ENCODE measurements around the gene MMAB.

Gene MMAB

DNA sequence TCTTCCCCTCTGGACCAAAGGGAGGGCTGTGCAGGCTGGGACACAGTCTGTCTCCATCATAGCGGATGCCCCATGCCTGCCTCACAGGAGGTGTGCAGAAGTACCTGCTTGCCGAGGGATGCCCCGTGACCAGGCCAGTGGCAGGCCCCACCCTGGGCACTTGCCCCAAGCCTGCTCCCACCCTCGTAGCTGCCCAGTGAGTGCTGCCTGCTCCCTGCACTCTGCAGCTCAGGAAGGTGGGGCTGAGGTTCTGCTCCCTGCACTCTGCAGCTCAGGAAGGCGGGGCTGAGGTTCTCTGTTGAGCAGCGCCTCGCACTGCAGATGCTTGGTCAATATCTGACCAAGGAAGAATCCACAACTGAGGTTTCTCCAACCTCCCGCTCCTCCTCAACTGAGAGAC lies 6.9 kb downstream of the MMAB start:
- TF ChIP-seq, protein P1, sequence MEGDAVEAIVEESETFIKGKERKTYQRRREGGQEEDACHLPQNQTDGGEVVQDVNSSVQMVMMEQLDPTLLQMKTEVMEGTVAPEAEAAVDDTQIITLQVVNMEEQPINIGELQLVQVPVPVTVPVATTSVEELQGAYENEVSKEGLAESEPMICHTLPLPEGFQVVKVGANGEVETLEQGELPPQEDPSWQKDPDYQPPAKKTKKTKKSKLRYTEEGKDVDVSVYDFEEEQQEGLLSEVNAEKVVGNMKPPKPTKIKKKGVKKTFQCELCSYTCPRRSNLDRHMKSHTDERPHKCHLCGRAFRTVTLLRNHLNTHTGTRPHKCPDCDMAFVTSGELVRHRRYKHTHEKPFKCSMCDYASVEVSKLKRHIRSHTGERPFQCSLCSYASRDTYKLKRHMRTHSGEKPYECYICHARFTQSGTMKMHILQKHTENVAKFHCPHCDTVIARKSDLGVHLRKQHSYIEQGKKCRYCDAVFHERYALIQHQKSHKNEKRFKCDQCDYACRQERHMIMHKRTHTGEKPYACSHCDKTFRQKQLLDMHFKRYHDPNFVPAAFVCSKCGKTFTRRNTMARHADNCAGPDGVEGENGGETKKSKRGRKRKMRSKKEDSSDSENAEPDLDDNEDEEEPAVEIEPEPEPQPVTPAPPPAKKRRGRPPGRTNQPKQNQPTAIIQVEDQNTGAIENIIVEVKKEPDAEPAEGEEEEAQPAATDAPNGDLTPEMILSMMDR (conservative IDR thresholded peaks at IDR 0.05), result no peak
- TF ChIP-seq ZFX (IDR thresholded peaks at IDR 0.05), result no peak
- no peak overlapping the region for H3K27ac ChIP-seq

DNA sequence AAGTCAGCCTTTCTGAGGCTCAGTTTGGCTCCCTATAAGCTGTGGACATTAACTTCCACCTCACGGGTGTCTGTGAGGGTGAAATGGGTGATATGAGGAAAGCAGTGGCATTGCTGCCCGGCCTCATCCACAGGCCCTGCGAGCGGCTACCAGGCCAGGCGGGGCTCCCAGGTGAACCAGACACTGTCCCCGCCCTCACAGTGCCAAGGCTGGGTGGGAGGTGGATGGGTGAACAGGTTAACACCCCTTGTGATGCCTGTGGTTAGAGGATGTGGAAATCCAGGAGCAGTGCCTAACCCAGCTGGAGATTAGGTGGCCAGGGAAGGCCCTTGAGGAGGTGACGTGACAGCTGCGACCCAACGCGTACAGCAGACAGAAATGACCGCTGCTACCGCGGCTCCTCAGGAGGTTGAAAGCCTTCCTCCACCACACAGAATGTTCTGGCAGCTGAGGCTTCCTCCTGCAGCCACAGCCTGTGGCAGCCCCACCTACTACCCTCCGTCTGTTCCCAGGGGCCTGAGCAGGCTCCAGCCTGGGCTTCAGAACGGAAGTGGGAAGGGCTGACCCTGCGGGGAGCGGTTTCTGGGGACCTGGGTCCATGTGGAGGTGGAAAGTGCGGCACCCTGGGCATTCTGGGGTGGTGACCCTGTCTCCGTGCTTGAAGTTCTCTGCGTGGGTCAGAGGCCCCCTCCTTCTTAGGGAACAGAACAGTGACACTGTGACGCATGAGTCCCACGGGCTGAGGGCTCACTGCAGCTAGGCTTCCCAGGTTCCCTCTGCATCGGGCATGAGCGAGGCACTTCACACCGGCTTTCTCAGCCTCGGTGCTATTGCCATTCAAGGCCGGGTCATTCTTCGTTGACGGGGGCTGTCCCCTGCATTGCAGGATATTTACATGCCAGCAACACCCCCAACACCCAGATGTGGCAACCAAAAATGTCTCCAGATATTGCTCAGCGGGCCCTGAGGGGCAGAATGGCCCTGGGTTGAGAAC lies 9.7 kb downstream of the MMAB start:
- TF ChIP-seq, protein P1 (conservative IDR thresholded peaks at IDR 0.05), result no peak
- no peak for TF ChIP-seq ZFX (IDR thresholded peaks at IDR 0.05)
- H3K27ac ChIP-seq, result no peak overlapping the region

DNA sequence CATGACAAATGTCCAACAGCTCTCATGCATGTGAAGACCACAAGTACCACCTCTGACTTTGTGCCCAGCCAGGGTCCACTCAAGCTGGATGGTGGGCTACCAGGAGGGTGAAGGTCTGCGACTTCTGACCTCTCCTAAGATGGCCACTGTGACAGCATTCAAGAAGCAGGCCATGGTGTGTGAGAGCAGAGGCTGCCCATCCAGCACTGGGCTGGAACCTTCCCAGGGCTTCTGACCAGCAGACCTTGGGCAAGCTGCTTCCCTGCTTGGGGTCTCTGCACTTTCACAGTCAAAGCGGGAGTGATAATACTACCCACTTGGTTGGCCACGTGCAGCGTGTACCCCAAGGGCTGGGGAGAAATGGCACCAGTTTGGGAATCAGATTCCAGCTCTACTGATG lies 10.4 kb downstream of the MMAB start:
- no peak overlapping the region for H3K27ac ChIP-seq
- TF ChIP-seq, protein P1 (conservative IDR thresholded peaks at IDR 0.05), result no peak
- no peak for TF ChIP-seq ZFX (IDR thresholded peaks at IDR 0.05)

DNA sequence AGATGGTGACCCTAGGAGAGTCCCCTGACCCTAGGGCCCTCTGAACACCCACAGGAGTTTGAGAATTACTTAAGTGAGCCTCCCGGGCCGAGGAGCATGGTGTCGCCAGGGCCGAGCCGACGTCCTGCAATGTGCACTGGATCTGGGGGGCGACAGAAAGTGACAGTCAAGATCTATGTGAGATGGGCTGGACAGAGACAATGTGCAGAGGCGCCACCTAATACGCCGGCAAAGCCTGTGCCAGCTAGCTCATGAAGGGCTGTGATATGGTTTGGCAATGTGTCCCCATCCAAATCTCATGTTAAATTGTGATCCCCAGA lies 11.6 kb downstream of the MMAB start:
- TF ChIP-seq, protein P1 (conservative IDR thresholded peaks at IDR 0.05), result no peak
- no peak for TF ChIP-seq ZFX (IDR thresholded peaks at IDR 0.05)

DNA sequence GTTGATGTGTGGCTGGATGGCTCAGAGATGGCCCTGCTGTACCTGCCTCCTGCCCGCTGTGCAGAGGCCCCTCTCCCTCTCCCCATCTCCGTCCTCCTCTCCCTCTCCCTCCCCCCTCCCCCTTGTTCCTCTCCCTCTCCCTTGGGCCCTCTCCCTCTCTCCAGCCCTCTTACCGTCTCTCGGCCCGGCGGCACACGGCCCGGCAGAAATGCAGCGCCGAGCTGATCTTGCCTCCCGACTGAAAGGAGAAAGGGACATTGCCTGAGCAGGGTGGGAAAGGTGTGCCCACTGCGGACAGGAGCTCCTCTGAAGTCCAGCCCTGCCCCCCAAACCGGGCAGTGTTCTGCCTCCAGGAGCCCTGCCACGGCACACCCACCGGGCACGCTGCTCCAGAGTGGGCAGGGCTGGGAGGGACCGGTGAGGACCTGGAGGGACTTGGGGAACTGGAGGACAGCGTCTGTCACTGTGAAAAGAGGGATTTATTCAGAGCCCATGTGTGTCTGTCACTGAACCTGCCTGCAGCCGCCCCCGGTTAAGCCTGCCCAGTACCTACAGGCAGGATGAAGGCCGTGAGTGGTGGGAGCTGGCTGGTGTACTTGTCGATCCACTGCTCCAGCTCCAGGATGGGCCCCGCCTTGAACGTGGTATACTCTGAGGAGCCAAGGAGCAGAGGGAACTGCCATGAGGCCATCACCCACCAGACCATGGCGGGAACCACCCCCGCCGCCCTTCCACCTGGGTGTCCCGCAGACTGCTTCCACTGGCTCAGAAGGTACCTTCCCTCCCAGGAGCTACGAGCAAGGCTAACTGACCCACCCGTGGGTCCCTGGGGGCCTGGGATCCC lies 12.2 kb downstream of the MMAB start:
- H3K27ac ChIP-seq, result no peak overlapping the region
- TF ChIP-seq, protein P1 (conservative IDR thresholded peaks at IDR 0.05), result no peak
- TF ChIP-seq ZFX (IDR thresholded peaks at IDR 0.05), result no peak

More for the DNA sequence above, 11.6 kb downstream of the MMAB start:
- no peak overlapping the region for H3K27ac ChIP-seq

DNA sequence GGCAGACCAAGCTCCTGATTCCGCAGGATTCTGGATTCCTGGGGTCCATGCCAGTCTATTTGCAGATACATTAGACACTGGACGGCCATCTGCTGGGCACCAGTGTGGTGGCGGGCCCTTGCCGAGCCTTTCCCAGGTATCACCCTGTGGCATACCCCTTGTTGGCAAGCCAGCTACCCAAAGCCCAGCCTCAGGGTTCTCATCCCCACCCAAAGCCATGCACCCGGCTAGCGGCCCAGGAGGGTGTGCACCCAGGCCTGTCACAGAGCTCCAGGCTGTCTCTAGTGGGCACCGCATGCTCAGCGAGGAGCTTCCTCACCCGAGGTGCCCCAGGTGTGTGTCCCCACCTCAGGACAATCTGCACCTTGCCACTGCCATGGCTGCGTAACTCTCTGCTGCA lies 13.7 kb downstream of the MMAB start:
- TF ChIP-seq ZFX (IDR thresholded peaks at IDR 0.05), result no peak
- TF ChIP-seq, protein P1 (conservative IDR thresholded peaks at IDR 0.05), result no peak

DNA sequence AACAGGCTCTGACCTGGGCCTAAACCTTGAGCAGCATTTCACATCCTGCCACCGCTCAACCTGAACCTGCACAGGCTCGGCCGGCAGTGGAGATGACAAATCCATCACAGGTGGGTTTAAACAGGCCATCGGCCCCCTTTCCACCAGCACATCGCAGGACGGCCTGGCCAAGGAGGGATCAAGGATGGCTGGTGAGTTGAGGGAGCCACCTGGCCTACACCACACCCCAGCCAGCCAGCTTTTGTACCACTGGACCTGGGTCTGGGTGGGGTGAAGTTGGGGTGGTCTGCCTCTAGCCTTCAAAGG lies 14.2 kb downstream of the MMAB start:
- H3K27ac ChIP-seq, result no peak overlapping the region
- TF ChIP-seq, protein P1 (conservative IDR thresholded peaks at IDR 0.05), result no peak
- TF ChIP-seq ZFX (IDR thresholded peaks at IDR 0.05), result no peak

More for the DNA sequence above, 13.7 kb downstream of the MMAB start:
- no peak overlapping the region for H3K27ac ChIP-seq
